GM19328 (cell line): ENCODE measurements around the gene TRIM41.
"Not testable (repeated sequence)": the region's sequence is repeated elsewhere in the genome, so short reads cannot be mapped to it uniquely, and the experiment has no call there.

Experiments
- ATAC-seq: cut with Tn5 transposase; IDR thresholded peaks from one replicate; pipeline ENCODE4 v1.9.1; 2021; ENCODE audit warnings: mild to moderate bottlenecking, moderate library complexity; ENCODE audit not compliant: unreplicated experiment

TRIM41 gene

GRCh38 chr5:181283347-181283746 is 60.3 kb downstream of the TRIM41 start:
- ATAC-seq = no peak

GRCh38 chr5:181283841-181284755 is 61.0 kb downstream of the TRIM41 start:
- ATAC-seq = not testable (repeated sequence)
